Measurements from ENCODE around the gene TCEA2.

DNA sequence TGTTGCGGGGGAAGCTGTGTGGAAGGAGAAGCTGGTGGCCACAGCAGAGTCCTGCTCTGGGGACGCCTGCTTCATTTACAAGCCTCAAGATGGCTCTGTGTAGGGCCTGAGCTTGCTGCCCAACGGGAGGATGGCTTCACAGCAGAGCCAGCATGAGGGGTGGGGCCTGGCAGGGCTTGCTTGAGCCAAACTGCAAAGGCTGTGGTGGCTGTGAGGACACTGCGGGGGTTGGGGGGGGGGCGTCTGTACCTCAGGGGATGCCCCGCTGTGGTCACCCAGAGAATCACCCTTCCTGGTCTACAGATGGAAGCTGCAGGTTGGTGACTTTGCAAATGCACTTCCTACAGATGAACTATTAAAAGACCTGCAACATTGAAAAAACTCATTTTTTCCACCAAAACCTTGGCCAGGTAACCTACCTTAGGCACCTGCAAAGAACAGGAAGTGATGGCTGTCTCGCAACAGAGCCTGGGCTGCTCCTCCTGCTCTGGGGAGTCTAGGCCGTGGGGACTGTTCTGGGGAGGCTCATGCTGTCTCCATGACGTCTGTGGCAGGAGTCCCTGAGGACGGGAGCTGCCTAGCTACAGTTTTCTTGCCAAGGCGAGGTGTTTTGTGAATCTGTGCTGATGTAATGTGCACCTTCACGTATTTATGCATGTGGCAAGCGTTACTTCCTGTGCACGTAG, 37.0 kb downstream of the TCEA2 start:
- TF ChIP-seq, protein P1, sequence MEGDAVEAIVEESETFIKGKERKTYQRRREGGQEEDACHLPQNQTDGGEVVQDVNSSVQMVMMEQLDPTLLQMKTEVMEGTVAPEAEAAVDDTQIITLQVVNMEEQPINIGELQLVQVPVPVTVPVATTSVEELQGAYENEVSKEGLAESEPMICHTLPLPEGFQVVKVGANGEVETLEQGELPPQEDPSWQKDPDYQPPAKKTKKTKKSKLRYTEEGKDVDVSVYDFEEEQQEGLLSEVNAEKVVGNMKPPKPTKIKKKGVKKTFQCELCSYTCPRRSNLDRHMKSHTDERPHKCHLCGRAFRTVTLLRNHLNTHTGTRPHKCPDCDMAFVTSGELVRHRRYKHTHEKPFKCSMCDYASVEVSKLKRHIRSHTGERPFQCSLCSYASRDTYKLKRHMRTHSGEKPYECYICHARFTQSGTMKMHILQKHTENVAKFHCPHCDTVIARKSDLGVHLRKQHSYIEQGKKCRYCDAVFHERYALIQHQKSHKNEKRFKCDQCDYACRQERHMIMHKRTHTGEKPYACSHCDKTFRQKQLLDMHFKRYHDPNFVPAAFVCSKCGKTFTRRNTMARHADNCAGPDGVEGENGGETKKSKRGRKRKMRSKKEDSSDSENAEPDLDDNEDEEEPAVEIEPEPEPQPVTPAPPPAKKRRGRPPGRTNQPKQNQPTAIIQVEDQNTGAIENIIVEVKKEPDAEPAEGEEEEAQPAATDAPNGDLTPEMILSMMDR (IDR thresholded peaks at IDR 0.05; ENCODE audit: low read length): no peak
- no peak for TF ChIP-seq EZH2 (optimal IDR thresholded peaks at IDR 0.05; ENCODE audit: low read depth, low read length)

Data from MM.1S (cell line).